Astrocyte (in vitro differentiated cells and primary cell): Measurements from ENCODE around the gene DYNLT5. TPM values are rescaled to one million over a fixed set of nuclear protein-coding genes. Genes with fewer than 3 reads are reported as not detected.

Source experiments
- DNase-seq: peaks from one replicate; pipeline ENCODE4 v3.0.0-alpha.2; 2010; ENCODE audit warnings: low read depth
- FAIRE-seq: peaks from 2 replicates; lab custom pipeline; 2011; peaks lifted over from hg19 to GRCh38; lab: Jason Lieb, UNC
- H2AFZ ChIP-seq: 2 replicates; pipeline ENCODE4 v1.6.0; 2012; ENCODE audit warnings: low read depth, low read length, inconsistent platforms
- H3K27ac ChIP-seq: 2 replicates; pipeline ENCODE4 v1.5.1; 2011; ENCODE audit warnings: low read depth, low read length, inconsistent platforms
- H3K27me3 ChIP-seq: 2 replicates; pipeline ENCODE4 v1.6.0; 2011; ENCODE audit warnings: low read length, inconsistent platforms; ENCODE audit not compliant: insufficient read depth
- H3K36me3 ChIP-seq: 2 replicates; pipeline ENCODE4 v1.5.1; 2011; ENCODE audit warnings: low read length, inconsistent platforms; ENCODE audit not compliant: insufficient read depth
- H3K4me1 ChIP-seq: 2 replicates; pipeline ENCODE4 v1.5.1; 2011; ENCODE audit warnings: low read length, inconsistent platforms; ENCODE audit not compliant: insufficient read depth
- H3K4me2 ChIP-seq: 2 replicates; pipeline ENCODE4 v1.6.0; 2012; ENCODE audit warnings: low read length, inconsistent platforms
- H3K4me3 ChIP-seq: 2 replicates; pipeline ENCODE4 v1.5.1; 2011; ENCODE audit warnings: low read depth, mild to moderate bottlenecking, low read length, inconsistent platforms; ENCODE audit not compliant: insufficient read depth
- H3K79me2 ChIP-seq: 2 replicates; pipeline ENCODE4 v1.6.0; 2012; ENCODE audit warnings: mild to moderate bottlenecking, low read length, inconsistent platforms; ENCODE audit not compliant: insufficient read depth
- H3K9ac ChIP-seq: 2 replicates; pipeline ENCODE4 v1.6.0; 2012; ENCODE audit warnings: mild to moderate bottlenecking, low read length, inconsistent platforms
- H3K9me3 ChIP-seq: 2 replicates; pipeline ENCODE4 v1.5.1; 2012; ENCODE audit warnings: low read depth, mild to moderate bottlenecking, low read length, inconsistent platforms; ENCODE audit not compliant: insufficient read depth
- H4K20me1 ChIP-seq: 2 replicates; pipeline ENCODE4 v1.6.0; 2012; ENCODE audit warnings: low read length, inconsistent platforms; ENCODE audit not compliant: insufficient read depth
- H3K27ac Mint-ChIP-seq: one replicate; pipeline ENCODE4 v1.8.0; 2021; ENCODE audit warnings: mild to moderate bottlenecking, mixed read lengths; ENCODE audit not compliant: unreplicated experiment
- H3K27me3 Mint-ChIP-seq: one replicate; pipeline ENCODE4 v1.8.0; 2021; ENCODE audit warnings: low read depth, mixed read lengths; ENCODE audit not compliant: unreplicated experiment
- H3K36me3 Mint-ChIP-seq: one replicate; pipeline ENCODE4 v1.8.0; 2021; ENCODE audit warnings: low read depth, mixed read lengths; ENCODE audit not compliant: unreplicated experiment
- H3K4me1 Mint-ChIP-seq: one replicate; pipeline ENCODE4 v1.8.0; 2021; ENCODE audit warnings: low read depth, mixed read lengths; ENCODE audit not compliant: unreplicated experiment
- H3K4me3 Mint-ChIP-seq: one replicate; pipeline ENCODE4 v1.8.0; 2021; ENCODE audit warnings: mild to moderate bottlenecking, moderate library complexity, mixed read lengths; ENCODE audit not compliant: unreplicated experiment
- H3K9me3 Mint-ChIP-seq: one replicate; pipeline ENCODE4 v1.8.0; 2021; ENCODE audit warnings: mild to moderate bottlenecking, mixed read lengths; ENCODE audit not compliant: unreplicated experiment
- EZH2 ChIP-seq: IDR thresholded peaks from 2 replicates; pipeline ENCODE4 v1.6.1; 2012; ENCODE audit warnings: mild to moderate bottlenecking, low read length, inconsistent platforms; ENCODE audit not compliant: insufficient read depth
- total RNA-seq: library from RNA; stranded (reverse); gene quantifications from 2 replicates; pipeline ENCODE4 v1.2.1, GENCODE V29; 2021
- TF ChIP-seq, protein P1 (sequence below): IDR thresholded peaks from 2 replicates; pipeline ENCODE4 v1.5.1; 2011; ENCODE audit warnings: low read depth, mild to moderate bottlenecking, inconsistent platforms, low read length, moderate library complexity; ENCODE audit not compliant: insufficient read depth

DYNLT5 gene
- total RNA-seq, 1 donor from 2014 or later = 0.20 TPM

- Histone ChIP-seq H3K27me3 (no peaks in the 10 kb centered on the region), H3K79me2 (no peaks in the 10 kb centered on the region), H3K4me2 (no peak overlapping the region), H3K9me3 (no peaks in the 10 kb centered on the region), H3K4me3 (no peak overlapping the region), H3K4me1 (peaks cover 8% of the 10 kb centered on the region), H4K20me1 (no peaks in the 10 kb centered on the region), H3K27ac (no peak overlapping the region), H3K36me3 (no peaks in the 10 kb centered on the region), H3K9ac (no peak overlapping the region), H2AFZ (no peak overlapping the region)
- H3K36me3 Mint-ChIP-seq = no peaks in the 10 kb centered on the region
- peaks cover 9% of the 10 kb centered on the region for H3K27me3 Mint-ChIP-seq
- DNase-seq (no peak), FAIRE-seq (peak; percentile 23)
- no peaks in the 10 kb centered on the region for H3K9me3 Mint-ChIP-seq
- TF ChIP-seq, protein P1, sequence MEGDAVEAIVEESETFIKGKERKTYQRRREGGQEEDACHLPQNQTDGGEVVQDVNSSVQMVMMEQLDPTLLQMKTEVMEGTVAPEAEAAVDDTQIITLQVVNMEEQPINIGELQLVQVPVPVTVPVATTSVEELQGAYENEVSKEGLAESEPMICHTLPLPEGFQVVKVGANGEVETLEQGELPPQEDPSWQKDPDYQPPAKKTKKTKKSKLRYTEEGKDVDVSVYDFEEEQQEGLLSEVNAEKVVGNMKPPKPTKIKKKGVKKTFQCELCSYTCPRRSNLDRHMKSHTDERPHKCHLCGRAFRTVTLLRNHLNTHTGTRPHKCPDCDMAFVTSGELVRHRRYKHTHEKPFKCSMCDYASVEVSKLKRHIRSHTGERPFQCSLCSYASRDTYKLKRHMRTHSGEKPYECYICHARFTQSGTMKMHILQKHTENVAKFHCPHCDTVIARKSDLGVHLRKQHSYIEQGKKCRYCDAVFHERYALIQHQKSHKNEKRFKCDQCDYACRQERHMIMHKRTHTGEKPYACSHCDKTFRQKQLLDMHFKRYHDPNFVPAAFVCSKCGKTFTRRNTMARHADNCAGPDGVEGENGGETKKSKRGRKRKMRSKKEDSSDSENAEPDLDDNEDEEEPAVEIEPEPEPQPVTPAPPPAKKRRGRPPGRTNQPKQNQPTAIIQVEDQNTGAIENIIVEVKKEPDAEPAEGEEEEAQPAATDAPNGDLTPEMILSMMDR = no peak
- TF ChIP-seq EZH2 = no peak
- peaks cover 4% of the 10 kb centered on the region for H3K4me1 Mint-ChIP-seq
- H3K27ac Mint-ChIP-seq = no peak overlapping the region
- no peak overlapping the region for H3K4me3 Mint-ChIP-seq
Measured at GRCh38 chr1:66751160-66751559, 1.1 kb upstream of the DYNLT5 start.

DNA sequence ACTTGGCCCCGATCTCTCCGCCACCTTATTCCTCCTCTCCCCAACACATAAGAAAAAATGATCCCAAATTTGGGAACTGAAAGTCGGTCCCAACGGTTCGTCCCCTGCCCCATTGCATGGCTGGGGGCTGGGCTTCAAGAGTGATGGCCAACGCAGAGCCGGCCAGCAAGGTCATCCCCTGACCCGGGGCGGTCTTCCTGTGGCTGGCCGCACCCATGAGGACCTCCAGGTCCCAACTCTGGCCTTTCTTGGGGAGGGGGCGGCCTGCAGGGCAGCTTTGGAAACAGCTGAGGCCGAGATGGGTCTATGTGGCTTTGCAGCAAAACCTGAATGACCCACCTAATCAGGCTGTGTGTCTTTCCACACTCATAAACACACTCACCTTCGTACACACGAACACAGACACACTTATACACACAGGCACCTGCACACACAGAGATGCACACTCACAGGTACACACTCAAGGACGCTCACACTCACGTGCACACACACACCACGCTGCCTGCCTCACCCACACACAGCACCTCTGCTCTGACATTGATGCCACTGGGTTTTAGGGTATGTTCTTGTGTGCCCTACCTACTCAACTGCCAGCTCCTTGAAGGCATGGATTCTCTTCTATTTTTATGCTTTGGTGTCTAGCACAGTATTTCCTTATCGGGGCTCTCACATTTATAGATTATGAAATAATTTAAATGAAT is 562 bp downstream of the DYNLT5 start:
- Histone ChIP-seq H3K36me3 (no peaks in the 10 kb centered on the region), H3K9me3 (no peaks in the 10 kb centered on the region), H3K4me2 (peak overlapping the region; percentile 91), H3K27ac (no peak overlapping the region), H3K4me1 (peaks cover 8% of the 10 kb centered on the region), H3K4me3 (peak overlapping the region; percentile 58), H4K20me1 (no peaks in the 10 kb centered on the region), H2AFZ (peak overlapping the region; percentile 82), H3K79me2 (no peaks in the 10 kb centered on the region), H3K27me3 (no peaks in the 10 kb centered on the region), H3K9ac (peak overlapping the region; percentile 60)
- Mint-ChIP-seq H3K36me3 (no peaks in the 10 kb centered on the region), H3K4me1 (peaks cover 4% of the 10 kb centered on the region), H3K27me3 (peaks cover 9% of the 10 kb centered on the region), H3K4me3 (peak overlapping the region; percentile 76), H3K27ac (no peak overlapping the region), H3K9me3 (no peaks in the 10 kb centered on the region)
- DNase-seq (no peak), FAIRE-seq (no peak)
- no peak for TF ChIP-seq EZH2
- TF ChIP-seq, protein P1 = no peak

GRCh38 chr1:66757722-66758240 is 5.5 kb downstream of the DYNLT5 start:
- Histone ChIP-seq H3K27me3 (no peaks in the 10 kb centered on the region), H3K9ac (no peak overlapping the region), H4K20me1 (no peaks in the 10 kb centered on the region), H3K4me2 (no peak overlapping the region), H3K36me3 (no peaks in the 10 kb centered on the region), H3K4me1 (peaks cover 1% of the 10 kb centered on the region), H3K4me3 (no peak overlapping the region), H2AFZ (no peak overlapping the region), H3K79me2 (no peaks in the 10 kb centered on the region), H3K27ac (no peak overlapping the region), H3K9me3 (peaks cover under 1% of the 10 kb centered on the region)
- no peak for FAIRE-seq
- TF ChIP-seq EZH2 = no peak
- TF ChIP-seq, protein P1 = no peak
- Mint-ChIP-seq H3K36me3 (no peaks in the 10 kb centered on the region), H3K9me3 (peaks cover 4% of the 10 kb centered on the region), H3K27ac (no peak overlapping the region), H3K27me3 (peaks cover 6% of the 10 kb centered on the region), H3K4me3 (no peak overlapping the region), H3K4me1 (peaks cover 5% of the 10 kb centered on the region)
- no peak for DNase-seq
